H1 (cell line): Measurements from ENCODE around the gene ZIM2.

Experiments
- CBX8 ChIP-seq: fragments of 300-800, 300-1000 bp; sonication (generic); IDR thresholded peaks from 2 replicates; pipeline ENCODE4 v1.7.1; 2016; ENCODE audit warnings: low read depth, low read length, borderline replicate concordance
- EP300 ChIP-seq, 2 experiments: IDR thresholded peaks; 1 replicate in 1 of 2; 2 replicates in 1 of 2; pipeline ENCODE4 v1.6.1; 2011 to 2012; ENCODE audit warnings: low read depth in 2 of 2, low read length in 2 of 2, mild to moderate bottlenecking in 2 of 2, borderline replicate concordance in 1 of 2, inconsistent platforms in 1 of 2, moderate library complexity in 1 of 2
- JUND ChIP-seq: IDR thresholded peaks from 2 replicates; pipeline ENCODE4 v1.6.1; 2011; ENCODE audit warnings: mild to moderate bottlenecking, improper control_type of control experiment, low read length
- SP1 ChIP-seq: IDR thresholded peaks from 2 replicates; pipeline ENCODE4 v1.6.1; 2011; ENCODE audit warnings: low read depth, low read length
- TEAD4 ChIP-seq: IDR thresholded peaks from 2 replicates; pipeline ENCODE4 v1.6.1; 2012; ENCODE audit warnings: low read depth, low read length, inconsistent platforms, mixed read lengths
- YY1 ChIP-seq: IDR thresholded peaks from 2 replicates; pipeline ENCODE4 v1.6.1; 2011; ENCODE audit warnings: low read depth, mild to moderate bottlenecking, low read length

DNA sequence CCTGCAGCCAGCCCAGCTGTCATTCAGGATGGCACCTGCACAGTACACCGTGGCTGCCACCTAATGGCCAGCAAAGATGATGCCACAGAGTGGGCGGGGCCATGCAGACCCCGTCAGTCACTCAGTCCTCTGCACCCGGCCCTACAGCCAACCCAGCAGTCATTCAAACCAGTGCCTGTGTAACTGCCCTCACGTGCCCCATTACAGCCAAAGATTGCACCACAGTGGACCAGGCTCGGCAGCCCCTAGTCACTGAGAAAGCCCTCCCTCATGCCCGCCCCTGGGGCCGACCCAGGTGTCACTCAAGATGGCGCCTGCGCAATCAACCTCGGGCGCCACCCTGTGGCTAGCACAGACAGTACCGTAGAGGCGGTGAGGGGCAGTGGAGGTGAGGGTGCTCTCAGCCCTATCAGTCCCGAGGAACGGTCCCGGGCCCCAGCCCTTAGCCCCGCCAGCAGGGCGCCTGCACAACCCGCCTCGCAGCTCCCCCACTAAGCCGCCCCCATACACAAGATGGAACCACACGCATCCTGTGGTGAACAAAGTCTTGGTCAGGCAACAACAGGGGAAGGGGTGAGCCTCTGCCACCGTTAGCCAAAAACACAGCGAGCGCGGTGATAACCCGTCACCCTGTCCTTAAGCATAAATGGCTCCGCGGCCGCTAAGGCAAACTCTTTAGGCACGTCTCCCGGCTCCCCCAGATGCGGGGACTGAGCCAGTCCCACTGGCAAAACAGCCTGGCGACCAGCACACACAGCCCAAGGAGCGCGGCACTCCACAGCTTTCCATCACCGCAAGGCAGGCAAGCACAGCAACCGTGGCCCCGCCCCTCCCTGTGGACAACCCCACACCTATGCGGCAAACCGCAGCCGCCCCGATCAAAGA is 2.3 kb downstream of the ZIM2 start:
- no peak for TF ChIP-seq YY1
- TF ChIP-seq EP300 (IDR thresholded peaks at IDR 0.05; ENCODE audit: borderline replicate concordance in 1 of 2, low read depth in 2 of 2, low read length in 2 of 2) = no peak
- TF ChIP-seq TEAD4 = no peak
- no peak for TF ChIP-seq JUND
- TF ChIP-seq CBX8 = no peak
- TF ChIP-seq SP1 = no peak
